Stimulated activated CD8-positive, alpha-beta memory T cell treated with anti-CD3 and anti-CD28 coated beads, Interleukin-7, amount 100 ng/mL, for 1 hour (primary cell): ENCODE results near the gene TADA3.
"Not testable (repeated sequence)": the region's sequence is repeated elsewhere in the genome, so short reads cannot be mapped to it uniquely, and the experiment has no call there.

Source experiments
- DNase-seq, 2 donors: peaks; one replicate each; pipeline ENCODE4 v3.0.0-alpha.2; 2020; ENCODE audit warnings: low read depth in 2 of 2

TADA3 gene

DNA sequence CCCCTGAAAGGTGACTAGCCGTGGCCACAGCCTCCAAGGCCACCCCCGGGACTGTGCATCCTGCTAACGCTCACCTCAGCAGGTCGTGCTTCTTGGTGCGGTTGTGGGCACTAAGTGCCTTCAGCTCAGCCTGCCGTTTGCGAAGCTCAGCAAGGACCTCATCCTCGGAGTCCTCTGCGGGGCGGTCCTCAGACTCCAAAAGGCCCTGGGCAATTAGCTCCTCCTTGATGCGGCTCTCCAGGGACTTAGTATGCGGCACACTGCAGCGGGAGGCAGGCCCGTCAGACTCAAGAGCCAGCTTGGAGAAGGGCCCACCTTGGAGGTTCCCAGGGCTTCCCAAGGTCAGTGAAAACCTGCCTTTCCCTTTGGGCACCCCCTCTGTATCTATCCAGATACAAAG lies 8.3 kb downstream of the TADA3 start:
- no peak for DNase-seq

DNA sequence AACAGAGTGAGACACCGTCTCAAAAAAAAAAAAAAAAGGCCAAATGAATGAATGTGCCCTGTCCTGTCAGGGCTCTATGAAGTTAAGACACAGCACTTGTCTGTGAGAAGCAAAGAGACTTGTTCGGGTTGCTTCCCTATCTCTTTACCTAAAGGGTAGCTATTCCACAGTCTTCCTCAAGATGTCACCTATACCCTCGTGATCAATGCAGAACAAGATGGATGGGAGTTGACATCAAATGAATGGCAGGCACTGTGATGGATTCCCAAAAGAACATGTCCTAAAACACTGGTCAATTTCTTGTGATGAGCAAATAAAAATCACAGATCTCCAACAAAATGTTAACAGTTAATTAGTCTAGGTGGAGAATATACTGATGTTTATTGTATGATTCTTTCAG lies 9.5 kb downstream of the TADA3 start:
- no peak for DNase-seq

DNA sequence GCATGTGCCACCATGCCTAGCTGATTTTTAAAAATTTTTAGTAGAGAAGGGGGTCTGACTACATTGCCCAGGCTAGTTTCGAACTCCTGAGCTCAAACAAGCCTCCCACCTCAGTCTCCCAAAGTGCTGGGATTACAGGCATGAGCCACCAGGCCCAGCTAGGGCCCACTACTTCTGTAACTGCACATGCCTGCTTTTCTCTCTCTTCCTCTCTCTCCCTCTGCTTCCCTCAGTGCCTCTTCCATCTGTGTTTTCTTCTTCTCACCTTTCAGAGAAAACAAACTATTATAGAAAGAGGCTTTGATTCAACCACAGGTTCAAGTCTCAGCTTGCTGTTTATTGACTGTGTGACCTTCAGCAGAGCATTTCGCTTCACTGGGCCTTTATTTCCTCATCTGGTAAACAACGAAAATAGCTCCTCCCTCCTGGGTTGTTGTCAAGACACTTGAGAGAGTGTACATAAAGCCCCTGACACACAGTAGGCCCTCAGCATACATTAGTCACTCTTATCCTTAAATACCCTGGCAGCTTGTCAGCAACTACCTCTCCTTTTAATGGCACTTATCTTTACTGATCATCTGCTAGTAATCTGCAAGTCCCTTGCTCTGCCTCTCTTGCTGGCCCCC lies 10.2 kb downstream of the TADA3 start:
- DNase-seq: no peak

DNA sequence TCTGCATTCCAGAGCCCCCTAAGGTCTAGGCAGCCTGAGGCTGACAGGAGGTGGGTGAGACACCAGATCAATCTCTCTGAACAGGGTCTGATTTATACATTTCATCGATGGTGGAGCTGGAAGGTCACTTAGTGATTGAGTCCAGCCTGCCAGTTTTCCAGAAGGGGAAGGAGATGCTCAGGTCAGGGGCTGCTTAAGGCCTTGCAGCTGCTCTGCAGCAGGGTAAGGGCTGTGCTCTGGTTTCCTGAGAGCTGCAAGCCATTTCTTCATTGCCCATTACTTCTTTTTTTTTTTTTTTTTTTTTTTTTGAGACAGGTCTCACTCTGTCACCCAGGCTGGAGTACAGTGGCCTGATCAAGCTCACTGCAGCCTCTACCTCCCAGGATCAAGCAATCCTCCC lies 10.7 kb downstream of the TADA3 start:
- DNase-seq: no peak

DNA sequence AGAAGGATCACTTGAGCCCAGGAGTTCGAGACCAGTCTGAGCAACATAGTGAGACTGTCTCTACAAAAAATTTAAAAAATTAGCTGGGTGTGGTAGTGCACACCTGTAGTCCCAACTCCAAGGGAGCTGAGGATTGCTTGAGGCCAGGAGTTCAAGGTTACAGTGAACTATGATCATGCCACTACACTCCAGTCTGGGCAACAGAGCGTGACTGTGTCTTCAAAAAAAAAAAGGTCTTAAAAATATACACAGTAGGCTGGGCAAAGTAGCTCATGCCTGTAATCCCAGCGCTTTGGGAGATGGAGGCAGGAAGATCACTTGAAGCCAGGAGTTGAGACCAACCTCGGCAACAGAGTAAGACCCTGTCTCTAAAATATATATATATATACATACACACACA lies 11.4 kb downstream of the TADA3 start:
- DNase-seq: no peak

GRCh38 chr3:9780458-9780812 lies 11.8 kb downstream of the TADA3 start:
- no peak for DNase-seq

DNA sequence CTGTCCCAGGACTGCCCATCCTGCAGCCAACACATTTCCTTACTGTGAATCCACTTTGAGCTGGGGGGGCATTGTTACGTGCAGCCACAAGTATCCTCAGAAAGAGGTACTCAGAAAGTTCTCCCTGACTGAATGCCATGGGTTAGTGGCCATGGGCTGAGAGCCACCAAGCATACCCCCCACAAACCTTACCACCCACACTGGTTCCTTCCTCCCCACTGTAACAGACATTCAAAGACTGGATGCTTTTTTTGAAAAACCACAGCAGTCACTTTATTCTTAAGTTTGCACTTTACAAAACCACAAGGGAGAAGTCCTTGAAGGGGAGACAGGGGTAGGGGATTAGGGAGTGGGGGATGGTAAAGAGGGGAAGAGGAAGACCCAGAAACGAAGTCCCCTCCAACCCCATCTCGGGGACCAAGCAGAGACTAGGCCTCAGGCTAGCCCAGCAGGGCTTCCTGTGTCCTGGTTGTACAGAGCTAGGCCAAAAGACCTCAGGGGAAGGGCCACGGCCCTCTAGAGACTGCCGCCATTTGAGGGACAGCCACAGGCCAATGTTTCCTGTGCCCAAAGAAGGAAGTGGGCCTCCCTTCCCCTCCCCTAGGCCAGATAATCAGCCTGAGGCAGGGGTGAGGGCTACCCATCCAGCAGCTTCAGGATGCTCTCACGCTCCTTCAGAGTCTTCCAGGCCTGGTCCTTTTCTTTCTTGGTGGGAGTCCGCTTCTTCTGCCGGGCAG lies 12.4 kb downstream of the TADA3 start:
- DNase-seq: no peak

DNA sequence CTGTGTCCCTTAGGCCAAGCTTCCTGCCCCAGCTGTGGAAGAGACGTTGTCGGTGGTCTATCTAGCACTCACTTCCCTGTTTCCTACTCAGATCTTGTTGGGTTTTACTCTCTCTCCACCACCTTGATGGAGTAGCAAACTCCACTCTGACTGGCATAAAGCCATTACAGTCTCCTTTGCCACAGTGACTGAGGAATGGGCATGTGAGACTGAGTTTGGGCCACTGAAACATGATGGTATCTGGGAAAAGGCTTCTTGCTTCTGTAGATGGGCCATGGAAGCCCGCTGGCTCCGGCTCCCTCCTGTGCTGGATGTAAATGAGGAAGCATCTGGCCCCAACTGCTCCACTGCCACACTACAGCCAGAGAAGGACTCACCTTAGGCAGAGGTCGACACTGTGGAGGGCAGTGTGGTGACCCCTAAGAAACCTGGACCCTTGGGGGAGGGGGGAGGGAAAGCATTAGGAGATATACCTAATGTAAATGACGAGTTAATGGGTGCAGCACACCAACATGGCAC lies 13.1 kb downstream of the TADA3 start:
- DNase-seq: no peak

- no peak for DNase-seq
Measured at GRCh38 chr3:9778143-9779074, 13.9 kb downstream of the TADA3 start.

DNA sequence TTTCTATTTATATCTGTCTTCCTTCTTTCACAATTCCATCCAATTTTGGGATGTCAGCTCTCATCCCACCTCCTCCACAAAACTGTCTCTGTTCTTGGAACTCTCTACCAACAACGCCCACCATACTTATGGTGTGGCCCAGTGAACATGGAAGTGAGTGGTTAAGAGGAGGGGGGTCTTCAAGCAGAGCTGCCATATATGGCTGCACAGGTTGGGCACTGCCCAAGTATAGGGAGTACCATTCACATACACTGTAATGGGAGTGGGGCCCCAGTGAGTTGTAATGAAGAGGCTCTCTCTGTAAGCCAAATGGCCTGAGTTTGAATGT lies 14.6 kb downstream of the TADA3 start:
- DNase-seq: no peak

GRCh38 chr3:9776896-9777693 lies 15.2 kb downstream of the TADA3 start:
- DNase-seq: no peak

DNA sequence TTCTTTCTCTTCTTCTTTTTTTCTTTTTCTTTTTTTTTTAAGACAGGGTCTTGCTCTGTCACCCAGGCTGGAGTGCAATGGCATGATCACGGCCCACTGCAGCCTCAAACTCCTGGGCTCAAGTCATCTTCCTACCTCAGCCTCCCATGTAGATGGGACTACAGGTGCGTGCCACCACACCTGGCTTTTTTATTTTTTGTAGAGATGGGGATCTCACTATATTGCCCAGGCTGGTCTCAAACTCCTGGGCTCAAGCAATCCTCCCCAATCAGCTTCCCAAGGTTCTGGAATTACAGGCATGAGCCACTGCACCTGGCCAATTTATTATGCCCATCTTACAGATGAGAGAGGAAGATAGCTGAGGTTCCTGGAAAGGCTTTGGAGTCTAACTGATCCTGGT lies 21.3 kb downstream of the TADA3 start:
- DNase-seq: not testable (repeated sequence)

GRCh38 chr3:9770276-9770812 lies 21.9 kb downstream of the TADA3 start:
- DNase-seq: no peak

GRCh38 chr3:9769426-9770275 lies 22.6 kb downstream of the TADA3 start, which contains the start of gene CAMK1:
CAMK1 (minus strand) TSS chr3:9769947; CDS start chr3:9767749, 2,198 bp downstream.
- DNase-seq: no peak

GRCh38 chr3:9769012-9769411 lies 23.3 kb downstream of the TADA3 start:
- no peak for DNase-seq

DNA sequence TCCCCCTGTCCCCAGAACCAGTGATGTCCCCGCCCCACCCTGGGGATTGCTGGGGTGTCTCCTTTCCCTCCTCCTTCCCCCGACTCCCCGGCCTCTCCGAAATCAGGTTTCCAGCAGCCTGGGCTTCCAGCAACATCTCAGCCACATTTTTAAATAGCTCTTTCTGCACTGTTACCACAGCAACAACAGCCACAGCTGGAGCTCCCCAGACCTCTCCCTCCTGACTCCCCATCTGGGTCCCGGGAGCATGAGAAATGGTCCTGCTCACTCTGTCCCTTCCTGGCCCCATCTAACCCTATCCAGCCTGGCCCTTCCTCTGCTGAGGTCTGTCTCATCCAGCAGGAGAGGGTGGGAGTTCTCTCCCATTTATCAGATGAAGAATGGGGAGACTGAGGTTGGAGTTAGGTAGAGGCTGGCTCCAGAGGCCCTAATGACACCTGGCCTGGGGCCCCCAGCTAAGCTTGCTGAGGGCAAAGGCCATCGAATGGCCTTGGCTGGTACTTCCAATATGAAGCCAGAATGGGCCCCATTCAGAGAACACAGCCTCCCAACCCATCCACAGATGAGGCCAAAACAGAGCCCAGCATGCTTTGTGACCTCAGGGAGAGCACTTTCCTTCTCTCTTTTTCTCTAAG lies 24.0 kb downstream of the TADA3 start:
- DNase-seq: no peak

DNA sequence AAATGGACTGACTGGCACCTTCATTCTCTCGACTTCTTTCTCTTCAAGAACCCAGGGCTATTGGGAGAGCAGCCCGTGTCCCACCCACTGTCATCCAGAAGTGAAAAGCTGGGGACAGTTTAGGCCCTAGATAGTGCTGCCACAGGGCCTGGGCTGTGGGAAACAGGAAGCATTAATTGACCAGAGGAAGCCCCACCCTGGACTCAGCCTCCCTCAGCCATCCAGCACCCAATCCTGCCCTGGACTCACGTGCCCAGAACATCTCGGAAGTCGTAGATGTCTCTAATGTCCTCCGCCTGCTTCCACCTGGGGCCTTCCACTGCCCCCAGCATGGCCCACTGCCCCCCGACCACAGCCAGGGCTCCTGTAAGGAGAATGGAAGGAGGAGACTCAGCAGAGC lies 24.9 kb downstream of the TADA3 start:
- DNase-seq: no peak

GRCh38 chr3:9765865-9766264 lies 26.4 kb downstream of the TADA3 start:
- DNase-seq: no peak

- DNase-seq: no peak
Measured at GRCh38 chr3:9762871-9763270, 29.4 kb downstream of the TADA3 start.

GRCh38 chr3:9761919-9762318 lies 30.4 kb downstream of the TADA3 start:
- no peak for DNase-seq
